IPS-11a (cell line): ENCODE data around the gene PHAF1.
"Not testable (repeated sequence)": the region's sequence is repeated elsewhere in the genome, so short reads cannot be mapped to it uniquely, and the experiment has no call there.

Experiments used
- H3K4me3 ChIP-seq: one replicate; pipeline ENCODE4 v1.5.1; 2013; ENCODE audit warnings: low read depth, low read length, control low read depth

PHAF1 gene

DNA sequence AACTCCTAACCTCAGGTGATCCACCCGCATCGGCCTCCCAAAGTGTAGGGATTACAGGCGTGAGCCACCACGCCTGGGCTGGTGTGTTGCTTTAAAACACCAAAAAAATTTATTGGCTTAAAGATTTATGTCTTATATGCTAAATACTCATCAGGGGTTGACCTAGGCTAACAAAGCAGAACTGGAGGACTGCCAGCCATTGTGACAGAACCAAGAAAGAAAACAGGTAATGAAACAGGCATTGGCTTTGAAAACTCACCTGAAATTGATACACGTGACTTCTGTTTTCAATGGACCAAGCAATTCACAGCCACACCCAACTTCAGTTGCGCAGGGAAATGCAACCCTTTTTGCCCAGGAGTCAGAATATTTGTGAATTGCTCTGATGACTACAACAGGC lies 4.9 kb upstream of the PHAF1 start:
- no peak overlapping the region for H3K4me3 ChIP-seq

DNA sequence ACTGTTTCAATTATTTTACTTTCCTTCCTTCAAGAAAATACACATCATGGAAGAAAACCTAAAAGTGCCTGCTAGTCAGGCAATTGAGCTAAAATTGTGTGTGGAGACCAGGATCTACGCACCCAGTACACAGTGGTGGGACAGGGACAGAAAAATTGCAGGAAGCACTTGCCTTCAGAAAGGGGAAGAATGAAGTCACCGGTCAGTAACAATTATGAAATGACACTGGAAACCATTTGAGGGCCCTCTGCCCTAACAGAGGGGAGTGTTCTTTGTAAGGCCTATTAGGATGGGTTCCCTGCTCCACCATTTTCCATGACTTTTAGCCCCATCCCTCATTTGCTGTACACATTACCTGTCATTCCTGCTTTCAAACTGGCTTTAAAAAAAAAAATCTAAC lies 4.5 kb upstream of the PHAF1 start:
- no peak overlapping the region for H3K4me3 ChIP-seq

DNA sequence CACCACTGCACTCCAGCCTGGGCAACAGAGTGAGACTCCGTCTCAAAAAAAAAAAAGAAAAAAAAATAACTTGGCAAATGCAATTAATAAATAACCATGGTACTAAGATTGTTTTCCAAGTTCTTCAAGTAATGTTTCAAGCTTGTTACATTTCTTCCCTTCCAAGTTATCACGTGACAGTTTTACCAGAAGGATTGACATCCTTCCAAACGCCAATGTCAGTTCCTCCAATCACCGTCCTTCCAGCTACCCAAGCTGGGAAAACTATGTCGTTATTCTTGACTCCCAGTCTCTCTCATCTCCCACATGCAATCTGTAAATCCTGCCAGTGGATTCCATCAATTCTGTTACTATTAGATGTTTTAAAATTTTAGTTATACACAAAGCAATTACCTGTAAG lies 3.9 kb upstream of the PHAF1 start:
- no peak overlapping the region for H3K4me3 ChIP-seq

DNA sequence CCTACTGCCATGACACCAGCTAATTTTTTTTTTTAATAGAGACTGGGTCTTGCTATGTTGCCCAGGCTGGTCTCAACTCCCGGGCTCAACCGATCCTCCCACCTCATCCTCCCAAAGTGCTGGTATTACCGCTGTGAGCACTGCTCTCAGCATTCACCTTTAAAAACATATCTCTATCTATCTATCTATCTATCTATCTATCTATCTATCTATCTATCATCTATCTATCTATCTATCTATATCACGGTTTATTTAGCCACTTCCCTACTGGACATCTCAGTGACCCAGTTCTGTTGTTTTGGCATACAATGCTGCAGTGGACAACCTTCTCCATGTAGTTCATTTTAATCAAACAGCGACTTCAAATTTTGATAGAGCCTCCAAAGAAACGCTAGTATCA lies 1.3 kb upstream of the PHAF1 start:
- H3K4me3 ChIP-seq: no peak overlapping the region

DNA sequence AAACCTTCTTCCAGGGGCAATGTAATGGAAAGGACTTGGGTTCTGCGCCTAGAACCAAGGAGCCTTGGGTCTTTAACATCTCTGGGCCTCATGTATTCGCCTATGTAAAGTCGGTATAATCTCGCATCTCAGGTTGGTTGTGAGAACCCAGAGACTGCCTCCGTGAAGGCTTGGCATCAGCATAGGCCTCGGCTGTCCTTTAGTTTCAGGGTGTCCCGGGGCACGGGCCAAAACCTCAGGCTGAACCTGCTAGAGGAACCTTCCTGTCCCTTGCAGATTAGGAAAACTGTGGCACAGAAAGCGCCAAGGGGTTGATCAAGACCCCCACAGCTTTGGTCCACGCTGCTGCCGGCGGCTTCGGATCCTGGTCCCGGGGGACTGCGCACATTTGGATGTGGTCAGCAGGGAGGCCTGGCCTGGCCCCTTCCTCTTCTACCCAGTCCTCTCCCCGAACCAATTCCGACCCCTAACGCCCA lies 772 bp upstream of the PHAF1 start:
- H3K4me3 ChIP-seq: peak overlapping the region; percentile 97

DNA sequence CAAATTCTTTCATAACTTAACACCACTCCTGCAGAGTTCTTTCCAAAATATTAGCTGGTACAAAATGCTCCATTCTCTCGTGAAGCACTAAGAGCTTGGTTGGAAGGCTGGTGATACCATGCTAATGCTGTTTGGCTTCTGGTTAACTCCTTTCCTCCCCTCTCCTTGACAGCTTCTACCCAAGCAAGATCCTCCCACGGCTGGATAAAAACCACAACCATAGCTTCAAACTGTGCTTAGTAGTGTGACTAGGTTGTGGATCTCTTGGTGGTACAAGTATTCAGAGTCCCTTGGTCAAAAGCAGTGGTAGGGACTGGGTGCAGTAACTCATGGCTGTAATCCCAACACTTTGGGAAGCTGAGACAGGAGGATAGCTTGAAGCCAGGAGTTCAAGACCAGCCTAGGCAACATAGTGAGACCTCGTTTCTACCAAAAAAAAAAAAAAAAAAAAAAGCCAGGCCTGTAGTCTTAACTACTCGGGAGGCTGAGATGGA lies 2.3 kb downstream of the PHAF1 start:
- no peak overlapping the region for H3K4me3 ChIP-seq

DNA sequence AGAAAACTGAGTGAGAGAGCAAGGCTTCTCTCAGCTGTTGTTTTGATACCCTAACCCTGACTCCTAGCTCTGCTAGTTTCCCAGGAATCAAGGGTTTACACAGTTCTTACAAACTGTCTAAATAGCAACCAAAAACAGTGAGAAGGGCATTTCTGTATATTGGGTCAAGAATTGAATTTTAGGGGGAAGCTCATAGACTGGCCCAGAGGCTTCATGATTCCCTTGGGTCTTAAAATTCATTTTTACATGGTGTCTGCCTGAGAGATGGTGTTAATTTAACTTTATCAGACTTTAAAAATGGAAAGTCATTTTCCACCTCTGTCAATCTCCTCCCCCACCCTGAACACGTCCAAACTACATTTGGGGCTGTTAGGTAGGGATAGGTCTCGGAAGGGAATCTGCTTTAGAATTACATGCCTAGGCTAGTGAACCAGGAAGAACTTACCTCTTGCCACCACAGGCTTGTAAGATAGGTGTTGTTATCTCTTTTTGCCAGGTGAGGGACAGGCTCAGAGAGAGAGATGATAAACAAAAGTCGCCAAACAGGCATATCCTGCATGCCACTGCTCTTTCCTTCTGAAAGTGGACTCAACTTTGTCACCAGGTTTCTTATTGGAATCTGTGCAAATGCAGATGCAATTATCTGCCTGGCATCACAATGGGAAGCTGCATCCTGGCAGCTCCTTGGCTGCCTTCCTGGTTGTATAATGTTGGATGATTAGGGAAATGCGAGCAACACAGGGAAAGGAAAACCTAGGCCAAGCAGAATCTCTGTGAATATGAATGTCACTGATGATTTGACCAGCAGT lies 3.1 kb downstream of the PHAF1 start:
- H3K4me3 ChIP-seq: no peak overlapping the region

DNA sequence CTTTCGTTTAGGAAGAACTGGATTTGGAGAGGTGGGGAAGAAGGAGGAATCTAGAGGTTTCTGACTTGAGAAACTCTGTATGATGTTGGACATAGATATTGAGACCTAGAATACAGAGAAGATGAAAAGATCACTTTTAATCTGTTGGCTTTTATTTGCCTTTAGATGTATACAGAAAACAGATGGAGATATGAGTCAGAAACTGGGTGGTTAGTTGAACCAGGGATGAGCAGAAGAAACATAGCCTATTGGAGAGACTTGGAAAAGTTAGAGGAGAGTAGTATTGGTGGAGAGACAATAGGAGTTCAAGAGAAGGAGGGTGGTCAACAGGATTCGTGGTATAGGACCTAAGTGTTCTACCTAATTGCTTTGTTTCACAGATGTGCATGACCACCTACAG lies 5.1 kb downstream of the PHAF1 start:
- no peak overlapping the region for H3K4me3 ChIP-seq

DNA sequence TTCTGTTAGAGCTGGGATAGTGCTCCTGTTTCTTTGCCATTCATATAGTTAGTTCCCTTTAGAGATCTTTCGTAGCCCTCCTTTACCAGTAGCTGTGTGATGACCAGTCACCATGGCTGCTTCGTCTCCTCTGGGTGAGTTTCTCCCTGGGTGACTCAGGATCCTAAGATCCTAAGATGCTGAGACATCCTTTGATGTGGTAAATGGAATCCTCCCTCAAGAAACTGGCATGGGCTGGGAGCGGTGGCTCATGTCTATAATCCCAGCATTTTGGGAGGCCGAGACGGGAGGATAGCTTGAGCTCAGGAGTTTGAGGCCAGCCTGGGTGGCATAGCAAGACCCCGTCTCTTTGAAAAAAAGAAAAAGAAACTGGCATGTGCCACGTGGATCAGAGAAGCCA lies 5.9 kb downstream of the PHAF1 start:
- H3K4me3 ChIP-seq: no peak overlapping the region

DNA sequence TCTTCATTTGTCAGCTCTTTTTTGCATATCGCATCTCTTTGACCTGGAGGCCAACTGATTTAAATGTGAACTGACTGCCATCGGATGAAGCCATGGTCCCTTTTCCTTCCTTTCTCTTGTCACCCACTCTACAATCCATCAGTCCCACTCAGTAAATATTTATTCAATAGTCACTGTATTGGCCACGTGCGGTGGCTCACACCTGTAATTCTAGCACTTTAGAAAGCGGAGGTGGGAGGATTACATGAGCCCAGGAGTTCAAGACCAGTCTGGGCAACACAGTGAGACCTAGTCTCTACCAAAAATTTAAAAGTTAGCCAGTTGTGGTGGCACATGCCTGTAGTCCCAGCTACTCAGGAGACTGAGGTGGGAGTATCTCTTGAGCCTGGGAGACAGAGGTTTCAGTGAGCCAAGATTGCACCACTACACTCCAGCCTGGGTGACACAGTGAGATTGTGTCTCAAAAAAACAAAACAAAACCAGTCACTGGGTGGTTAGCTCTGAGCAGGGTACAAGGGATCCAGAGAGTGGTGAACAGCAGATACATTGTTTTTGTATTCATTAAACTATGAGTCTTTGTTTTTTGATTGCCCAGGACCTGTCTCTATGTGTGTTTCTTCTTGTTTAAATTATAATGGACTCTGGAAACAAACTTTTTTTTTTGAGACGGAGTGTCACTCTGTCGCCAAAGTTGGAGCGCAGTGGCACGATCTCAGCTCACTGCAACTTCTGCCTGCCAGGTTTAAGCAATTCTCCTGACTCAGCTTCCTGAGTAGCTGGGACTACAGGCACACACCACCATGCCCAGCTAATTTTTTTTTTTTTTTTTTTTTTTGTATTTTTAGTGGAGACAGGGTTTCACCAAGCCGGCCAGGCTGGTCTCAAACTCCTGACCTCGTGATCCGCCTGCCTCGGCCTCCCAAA lies 6.9 kb downstream of the PHAF1 start:
- H3K4me3 ChIP-seq: no peak overlapping the region

DNA sequence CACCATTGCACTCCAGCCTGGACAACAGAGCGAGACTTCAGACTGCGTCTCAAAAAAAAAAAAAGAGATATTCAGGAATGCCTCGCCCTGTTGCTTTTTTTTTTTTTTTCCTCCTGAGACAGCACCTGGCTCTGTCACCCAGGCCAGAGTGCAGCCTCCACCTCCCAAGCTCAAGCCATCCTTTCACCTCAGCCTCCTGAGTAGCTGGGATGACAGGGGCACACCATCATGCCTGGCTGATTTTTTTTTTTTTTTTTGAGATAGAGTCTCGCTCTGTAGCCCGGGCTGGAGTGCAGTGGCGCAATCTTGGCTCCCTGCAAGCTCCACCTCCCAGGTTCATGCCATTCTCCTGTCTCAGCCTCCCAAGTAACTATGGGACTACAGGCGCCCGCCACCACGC lies 8.0 kb downstream of the PHAF1 start:
- no peak overlapping the region for H3K4me3 ChIP-seq

DNA sequence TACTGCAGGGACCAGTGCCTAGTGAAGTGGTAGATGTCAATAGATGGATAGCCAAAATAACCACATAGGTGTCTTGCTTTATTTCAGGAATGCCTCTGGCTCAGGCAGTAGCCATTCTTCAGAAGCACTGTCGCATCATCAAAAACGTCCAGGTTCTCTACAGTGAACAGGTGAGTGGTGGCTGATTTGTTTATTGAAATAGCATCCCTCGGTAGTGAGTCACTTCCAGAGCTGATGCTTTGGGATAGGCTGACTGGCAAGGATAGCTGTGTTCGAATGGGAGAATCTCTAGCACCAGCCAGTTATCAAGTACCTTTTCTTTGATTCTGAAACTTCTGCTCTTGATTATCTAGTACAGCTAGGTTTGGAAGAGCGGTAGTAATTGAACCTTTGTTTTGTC lies 10.3 kb downstream of the PHAF1 start:
- H3K4me3 ChIP-seq: no peak overlapping the region

DNA sequence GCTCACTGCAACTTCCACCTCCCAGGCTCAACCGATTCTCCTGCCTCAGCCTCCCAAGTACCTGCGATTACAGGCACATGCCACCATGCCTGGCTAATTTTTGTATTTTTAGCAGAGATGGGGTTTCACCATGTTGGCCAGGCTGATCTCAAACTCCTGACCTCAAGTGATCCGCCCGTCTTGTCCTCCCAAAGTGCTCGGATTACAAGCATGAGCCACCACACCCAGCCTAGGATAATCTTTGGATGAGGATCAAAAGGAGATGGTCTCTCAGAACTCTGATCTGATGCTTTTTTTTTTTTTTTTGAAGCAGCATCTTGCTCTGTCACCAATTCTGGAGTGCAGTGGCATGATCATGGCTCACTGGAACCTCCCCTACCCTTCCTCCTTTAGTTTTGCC lies 13.1 kb downstream of the PHAF1 start:
- not testable (repeated sequence) for H3K4me3 ChIP-seq

DNA sequence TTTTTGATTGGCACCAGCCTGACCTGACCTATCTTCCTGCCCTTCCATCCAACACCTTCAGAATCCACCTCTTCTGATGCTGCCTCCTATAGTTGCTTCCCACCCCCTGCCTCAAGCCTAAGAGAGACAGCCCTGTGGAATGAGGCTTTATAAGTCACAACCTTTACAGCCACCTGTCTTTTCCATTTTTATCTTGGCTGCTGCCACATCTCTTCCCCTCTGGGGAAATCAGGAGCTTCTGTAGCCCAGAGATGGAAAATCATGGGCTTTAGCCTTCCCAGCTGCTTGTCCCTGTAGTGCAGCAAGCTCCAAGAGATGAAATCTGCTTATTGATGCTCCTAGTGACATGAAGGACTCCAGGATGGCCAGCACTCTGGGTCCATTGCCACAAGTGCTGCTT lies 18.7 kb downstream of the PHAF1 start:
- no peak overlapping the region for H3K4me3 ChIP-seq

DNA sequence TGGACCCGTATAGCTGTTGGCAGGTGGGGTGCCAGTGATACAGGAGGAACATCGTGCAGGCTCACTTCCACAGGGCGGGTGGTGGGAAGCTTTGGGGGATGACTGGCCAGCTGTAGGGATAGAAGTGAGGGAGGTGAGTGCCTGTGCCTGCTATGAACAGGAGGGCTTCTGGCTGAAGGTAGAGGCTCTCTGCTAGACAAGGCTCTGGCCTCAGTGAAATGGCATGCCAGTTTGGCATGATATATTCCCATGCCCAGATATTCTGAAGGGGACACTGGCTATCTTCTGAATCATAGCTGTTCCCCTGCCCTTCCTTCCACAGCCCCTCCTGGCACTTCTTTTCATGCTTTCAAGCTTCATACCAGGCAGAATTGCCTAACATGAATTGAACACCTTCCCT lies 19.1 kb downstream of the PHAF1 start:
- H3K4me3 ChIP-seq: no peak overlapping the region

DNA sequence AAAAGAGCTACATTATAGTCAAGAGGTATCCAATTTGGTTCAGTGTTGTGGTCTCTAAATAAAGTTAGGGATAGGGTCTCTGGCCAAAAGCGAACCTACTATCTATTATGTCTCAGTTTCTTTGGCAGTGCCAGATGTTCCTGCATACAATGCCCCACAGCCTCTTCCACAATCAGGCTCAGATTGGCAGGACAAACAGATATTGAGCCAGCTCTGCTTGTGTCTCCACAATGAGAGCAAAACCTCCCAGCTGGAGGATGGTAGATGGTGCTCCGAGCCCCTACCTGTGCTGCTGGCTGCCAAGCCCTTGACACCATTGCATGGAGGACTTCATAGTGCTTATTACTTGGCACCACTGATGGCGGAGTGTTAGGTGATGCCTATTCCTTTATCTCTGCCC lies 19.7 kb downstream of the PHAF1 start:
- H3K4me3 ChIP-seq: no peak overlapping the region

DNA sequence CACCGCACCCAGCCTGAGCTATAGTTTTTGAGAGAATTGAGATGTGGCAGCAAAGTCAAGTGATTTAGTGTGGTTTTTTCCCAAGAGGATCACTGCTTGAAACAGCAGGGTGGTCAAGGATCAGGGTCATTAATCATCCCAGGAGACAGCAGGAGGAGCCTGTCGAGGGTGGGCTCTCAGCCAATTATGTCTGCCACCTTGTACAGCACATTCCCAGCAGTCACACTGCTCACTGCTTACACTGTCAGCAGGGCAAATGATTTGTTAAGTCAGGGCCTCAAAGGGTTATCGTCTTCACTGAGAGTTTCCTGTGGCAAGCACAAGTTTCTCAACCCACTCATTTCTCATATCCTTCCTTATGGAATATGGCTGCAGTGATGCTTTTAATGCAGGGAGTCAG lies 27.9 kb downstream of the PHAF1 start:
- no peak overlapping the region for H3K4me3 ChIP-seq

DNA sequence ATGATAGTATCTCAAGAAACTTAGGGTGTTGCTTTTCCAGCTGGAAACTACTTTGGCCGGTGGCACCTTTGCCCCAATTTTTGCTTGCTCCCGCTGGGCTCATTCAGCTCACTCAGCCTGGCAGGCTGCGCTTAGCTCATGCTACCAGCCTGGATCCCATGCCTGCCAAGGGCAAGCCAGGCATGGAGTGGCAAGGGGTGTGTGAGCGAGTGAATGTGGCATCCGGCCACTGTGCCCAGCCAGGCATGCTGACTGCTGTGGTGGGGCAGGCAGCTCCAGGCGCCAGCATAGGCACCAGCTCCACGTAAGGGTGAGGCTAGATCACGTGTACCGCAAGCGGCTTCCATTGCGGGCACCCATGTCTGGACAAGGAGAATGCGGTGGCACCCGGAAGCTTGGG lies 31.6 kb downstream of the PHAF1 start:
- no peak overlapping the region for H3K4me3 ChIP-seq

DNA sequence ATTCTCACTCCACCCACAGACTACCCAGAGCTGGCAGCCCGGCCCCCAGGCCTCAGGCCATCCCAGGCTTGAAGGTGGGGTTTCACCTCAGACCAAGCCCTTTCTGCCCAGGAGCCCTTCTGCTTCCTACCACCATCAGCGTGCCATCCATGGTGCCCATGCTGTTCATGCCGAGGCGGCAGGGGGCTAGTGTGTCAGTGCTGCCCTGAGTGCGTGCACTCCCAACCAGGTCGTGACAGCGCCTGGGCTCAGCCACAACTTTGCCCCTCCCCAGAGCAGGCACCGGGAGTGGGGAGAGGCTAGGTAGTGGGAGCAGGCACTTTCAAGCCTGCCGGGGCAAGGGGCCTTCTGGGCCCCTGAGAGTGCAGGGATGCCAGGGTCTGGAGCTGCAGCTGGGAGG lies 32.6 kb downstream of the PHAF1 start:
- no peak overlapping the region for H3K4me3 ChIP-seq

DNA sequence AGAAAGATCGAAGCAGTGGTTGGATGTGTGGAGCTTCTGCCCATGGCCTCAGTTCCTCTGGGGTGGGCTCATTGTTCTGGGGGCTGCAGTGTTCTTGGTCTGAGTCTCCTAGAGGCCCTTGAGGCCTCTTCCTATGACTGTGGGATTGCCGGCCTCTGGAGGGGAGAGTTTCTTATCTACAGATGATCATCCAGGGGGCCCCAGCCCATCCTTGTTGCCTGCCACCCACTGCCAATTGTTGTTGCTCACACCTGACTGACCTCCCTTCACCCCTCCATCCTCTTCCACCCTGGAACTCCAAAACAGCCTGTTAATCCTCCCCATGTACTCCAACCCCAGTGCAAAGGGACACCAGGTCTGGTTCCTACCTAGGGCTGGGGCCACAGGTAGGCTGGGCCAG lies 35.2 kb downstream of the PHAF1 start:
- no peak overlapping the region for H3K4me3 ChIP-seq

DNA sequence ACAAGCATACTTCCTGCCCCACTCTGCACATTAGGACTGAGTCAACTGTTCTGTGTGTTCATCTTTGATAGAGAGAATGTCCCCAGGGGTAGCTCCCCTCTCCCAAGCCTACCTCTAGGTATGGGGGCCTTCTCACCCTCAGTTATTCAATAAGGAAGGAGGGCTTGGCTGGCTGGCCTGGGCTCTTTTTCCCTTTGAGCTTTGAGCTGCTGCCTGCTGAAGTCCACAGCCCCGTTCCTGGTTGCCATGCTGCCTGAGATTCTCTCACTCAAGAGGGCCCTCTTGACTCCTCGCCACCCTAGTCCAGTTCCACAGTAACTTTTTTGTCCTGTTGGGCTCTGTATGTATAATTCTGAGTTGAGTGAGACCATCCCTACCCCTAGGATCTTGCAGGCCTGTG lies 36.0 kb downstream of the PHAF1 start:
- H3K4me3 ChIP-seq: no peak overlapping the region
